OCI-LY7 (cell line): ENCODE measurements around the gene BMP8B. TPM values are rescaled to one million over a fixed set of nuclear protein-coding genes. Genes with fewer than 3 reads are reported as not detected.
"Not testable (repeated sequence)": the region's sequence is repeated elsewhere in the genome, so short reads cannot be mapped to it uniquely, and the experiment has no call there.

Source experiments
- BruUV-seq: library from RNA; stranded (reverse); fragments of 400-500 nt; replicated peaks from 2 replicates; lab custom pipeline; 2021; lab: Mats Ljungman, UMichigan
- CTCF ChIA-PET: fragments of 300-600 bp; sonication (Branson Sonifier 250); formaldehyde crosslinking; loops from one replicate; lab custom pipeline; 2022; ENCODE audit warnings: antibody characterized with exemption; ENCODE audit not compliant: unreplicated experiment; lab: Charles Lee
- POLR2A ChIA-PET: fragments of 300-600 bp; sonication (Branson Sonifier 250); formaldehyde crosslinking; loops from one replicate; lab custom pipeline; 2022; ENCODE audit warnings: antibody characterized with exemption; lab: Charles Lee
- DNase-seq: peaks from one replicate; pipeline ENCODE4 v3.0.0-alpha.2; 2015; ENCODE audit warnings: low spot score
- H2AFZ ChIP-seq: fragments of 200-600 bp; sonication (generic), shearing (Covaris generic); 2 replicates; pipeline ENCODE4 v1.6.1; 2014; ENCODE audit warnings: mild to moderate bottlenecking, antibody characterized with exemption, low read length, moderate library complexity
- H3K27ac ChIP-seq: fragments of 200-600 bp; sonication (generic); 2 replicates; pipeline ENCODE4 v1.5.1; 2014; ENCODE audit warnings: mixed run types, low read depth, mild to moderate bottlenecking, moderate library complexity, low read length, inconsistent platforms; ENCODE audit not compliant: poor library complexity, severe bottlenecking
- H3K36me3 ChIP-seq: fragments of 200-600 bp; sonication (generic); 2 replicates; pipeline ENCODE4 v1.6.1; 2014; ENCODE audit warnings: mild to moderate bottlenecking, antibody characterized with exemption, low read length, moderate library complexity, mixed read lengths; ENCODE audit not compliant: insufficient read depth
- H3K4me1 ChIP-seq: fragments of 200-600 bp; sonication (generic); 2 replicates; pipeline ENCODE4 v1.5.1; 2014; ENCODE audit warnings: mild to moderate bottlenecking, low read length; ENCODE audit not compliant: insufficient read depth, poor library complexity, severe bottlenecking
- H3K4me2 ChIP-seq: fragments of 200-600 bp; sonication (generic); 2 replicates; pipeline ENCODE4 v1.6.1; 2014; ENCODE audit warnings: mild to moderate bottlenecking, low read length
- H3K4me3 ChIP-seq: fragments of 200-600 bp; sonication (generic); 2 replicates; pipeline ENCODE4 v1.5.1; 2014; ENCODE audit warnings: mild to moderate bottlenecking, low read depth, low read length; ENCODE audit not compliant: poor library complexity, severe bottlenecking
- H3K79me2 ChIP-seq: fragments of 200-600 bp; sonication (generic); 2 replicates; pipeline ENCODE4 v1.6.1; 2016; ENCODE audit warnings: low read depth, mild to moderate bottlenecking, low read length, moderate library complexity, mixed read lengths; ENCODE audit not compliant: insufficient read depth
- H3K9me2 ChIP-seq: fragments of 200-600 bp; sonication (generic); 2 replicates; pipeline ENCODE4 v1.6.1; 2016; ENCODE audit warnings: mild to moderate bottlenecking, low read length, mixed read lengths; ENCODE audit not compliant: insufficient read depth
- H3K9me3 ChIP-seq: fragments of 200-600 bp; sonication (generic); 2 replicates; pipeline ENCODE4 v1.6.1; 2014; ENCODE audit warnings: mild to moderate bottlenecking, mixed run types, low read length, mixed read lengths
- H4K20me1 ChIP-seq: fragments of 200-600 bp; sonication (generic); 2 replicates; pipeline ENCODE4 v1.6.1; 2014; ENCODE audit warnings: mild to moderate bottlenecking, antibody characterized with exemption, low read length, moderate library complexity, mixed read lengths; ENCODE audit not compliant: insufficient read depth
- EZH2phosphoT487 ChIP-seq: fragments of 200-600 bp; sonication (generic); IDR thresholded peaks from 2 replicates; pipeline ENCODE4 v1.6.1; 2018; ENCODE audit warnings: low read depth, borderline replicate concordance, mild to moderate bottlenecking, mixed run types, antibody characterized with exemption, low read length, moderate library complexity, mixed read lengths
- intact Hi-C: fragments of 100-400 bp; cut with micrococcal nuclease; formaldehyde crosslinking; loops from one replicate; pipeline ENCODE4 v1.10.0; 2022; ENCODE audit not compliant: unreplicated experiment
- total RNA-seq, 2 experiments: library from RNA; depleted of rRNA in 1 of 2; stranded (reverse); fragments of >200 nt in 1 of 2; shearing (Covaris generic) in 1 of 2; gene quantifications; 2 replicates each; pipeline ENCODE4 v1.2.3, GENCODE V29; 2014 to 2022
- TF ChIP-seq, protein P1 (sequence below): fragments of 200-600 bp; sonication (generic); conservative IDR thresholded peaks from 2 replicates; pipeline ENCODE4 v1.5.1; 2014; ENCODE audit warnings: mild to moderate bottlenecking, antibody characterized with exemption, low read length, moderate library complexity, mixed read lengths

BMP8B gene
- total RNA-seq, 2 experiments from 2014 or later: 0.34 TPM; not detected in 1

GRCh38 chr1:39782685-39783084 is 6.0 kb downstream of the BMP8B start:
- H3K4me1 ChIP-seq, DNase-seq, BruUV-seq, H3K4me2 ChIP-seq, POLR2A ChIA-PET, H3K27ac ChIP-seq, H3K4me3 ChIP-seq, H4K20me1 ChIP-seq, H3K79me2 ChIP-seq, H3K36me3 ChIP-seq, H2AFZ ChIP-seq, H3K9me3 ChIP-seq, intact Hi-C loops, CTCF ChIA-PET, H3K9me2 ChIP-seq: not testable (repeated sequence)

GRCh38 chr1:39782103-39782502 is 6.6 kb downstream of the BMP8B start:
- Histone ChIP-seq H2AFZ (no peak overlapping the region), H3K9me2 (no peaks in the 10 kb centered on the region), H3K4me2 (no peak overlapping the region), H3K4me3 (no peak overlapping the region), H4K20me1 (no peaks in the 10 kb centered on the region), H3K36me3 (no peaks in the 10 kb centered on the region), H3K79me2 (no peaks in the 10 kb centered on the region), H3K27ac (no peak overlapping the region), H3K4me1 (no peaks in the 10 kb centered on the region), H3K9me3 (no peaks in the 10 kb centered on the region)
- POLR2A ChIA-PET: interaction anchor here (0.9 kb wide), 1 partner anchor 15 kb away, joined by 4 read pairs; no protein-coding TSS in a partner anchor
- intact Hi-C loops: no loop called here
- BruUV-seq: no TSS peak
- CTCF ChIA-PET: no interaction called here
- TF ChIP-seq, protein P1, sequence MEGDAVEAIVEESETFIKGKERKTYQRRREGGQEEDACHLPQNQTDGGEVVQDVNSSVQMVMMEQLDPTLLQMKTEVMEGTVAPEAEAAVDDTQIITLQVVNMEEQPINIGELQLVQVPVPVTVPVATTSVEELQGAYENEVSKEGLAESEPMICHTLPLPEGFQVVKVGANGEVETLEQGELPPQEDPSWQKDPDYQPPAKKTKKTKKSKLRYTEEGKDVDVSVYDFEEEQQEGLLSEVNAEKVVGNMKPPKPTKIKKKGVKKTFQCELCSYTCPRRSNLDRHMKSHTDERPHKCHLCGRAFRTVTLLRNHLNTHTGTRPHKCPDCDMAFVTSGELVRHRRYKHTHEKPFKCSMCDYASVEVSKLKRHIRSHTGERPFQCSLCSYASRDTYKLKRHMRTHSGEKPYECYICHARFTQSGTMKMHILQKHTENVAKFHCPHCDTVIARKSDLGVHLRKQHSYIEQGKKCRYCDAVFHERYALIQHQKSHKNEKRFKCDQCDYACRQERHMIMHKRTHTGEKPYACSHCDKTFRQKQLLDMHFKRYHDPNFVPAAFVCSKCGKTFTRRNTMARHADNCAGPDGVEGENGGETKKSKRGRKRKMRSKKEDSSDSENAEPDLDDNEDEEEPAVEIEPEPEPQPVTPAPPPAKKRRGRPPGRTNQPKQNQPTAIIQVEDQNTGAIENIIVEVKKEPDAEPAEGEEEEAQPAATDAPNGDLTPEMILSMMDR: no peak
- no peak for TF ChIP-seq EZH2phosphoT487
- DNase-seq: no peak

DNA sequence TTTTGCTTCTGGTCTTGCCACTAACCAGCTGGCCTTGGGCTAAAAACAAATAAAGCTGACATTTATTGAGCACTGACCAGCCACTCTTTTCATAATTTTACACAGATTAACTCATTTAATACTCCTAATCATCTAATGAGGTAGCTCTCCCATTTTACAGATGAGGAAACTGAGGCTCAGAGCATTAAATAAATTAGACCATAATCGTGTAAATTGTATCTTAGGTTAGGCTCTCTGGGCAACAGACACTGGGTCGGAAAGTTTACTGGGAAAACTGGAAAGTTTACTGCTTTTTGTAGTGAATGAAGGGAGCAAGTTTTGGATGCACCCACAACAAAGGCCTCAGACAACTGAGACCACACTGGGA is 7.3 kb downstream of the BMP8B start:
- ChIA-PET CTCF (no interaction called here), POLR2A (interaction anchor here (0.9 kb wide), 1 partner anchor 16 kb away, joined by 4 read pairs; no protein-coding TSS in a partner anchor)
- H3K4me2 ChIP-seq: no peak overlapping the region
- H3K79me2 ChIP-seq: no peaks in the 10 kb centered on the region
- H3K27ac ChIP-seq: no peak overlapping the region
- H3K9me2 ChIP-seq: no peaks in the 10 kb centered on the region
- H4K20me1 ChIP-seq: no peaks in the 10 kb centered on the region
- BruUV-seq: no TSS peak
- H3K4me3 ChIP-seq: no peak overlapping the region
- no peak for DNase-seq
- intact Hi-C loops: no loop called here
- no peaks in the 10 kb centered on the region for H3K9me3 ChIP-seq
- no peaks in the 10 kb centered on the region for H3K36me3 ChIP-seq
- no peak overlapping the region for H2AFZ ChIP-seq
- TF ChIP-seq, protein P1: no peak
- TF ChIP-seq EZH2phosphoT487: no peak
- peaks cover 5% of the 10 kb centered on the region for H3K4me1 ChIP-seq
